Measurements from ENCODE around the gene AAGAB. TPM values are rescaled to one million over a fixed set of nuclear protein-coding genes. Genes with fewer than 3 reads are reported as not detected.
"Not testable (repeated sequence)": the region's sequence is repeated elsewhere in the genome, so short reads cannot be mapped to it uniquely, and the experiment has no call there.

AAGAB gene
- total and polyA plus RNA-seq, 9 donors: 7.8 to 37.1 (median 22.8) TPM

- no peak for DNase-seq
- Histone ChIP-seq H3K36me3 (no peaks in the 10 kb centered on the region), H3K9me3 (no peaks in the 10 kb centered on the region), H3K4me3 (no peak overlapping the region), H3K27me3 (no peaks in the 10 kb centered on the region), H3K4me1 (ENCODE audit: insufficient read depth) (peaks cover 11% of the 10 kb centered on the region), H3K27ac (no peak overlapping the region)
- intact Hi-C loops (cut with DNase I): no loop called here
- 99 to 100% (median 100%) methylated on average over 2 of the region's 2 CpGs for WGBS, 3 donors
- TF ChIP-seq CTCF (IDR thresholded peaks at IDR 0.05) (no peak), POLR2A (IDR thresholded peaks at IDR 0.05) (no peak), EP300 (IDR thresholded peaks at IDR 0.05) (no peak)
Observed at GRCh38 chr15:67156426-67156825, 98.0 kb downstream of the AAGAB start.

- intact Hi-C loops (cut with DNase I): no loop called here
- Histone ChIP-seq H3K9me3 (no peaks in the 10 kb centered on the region), H3K27ac (no peak overlapping the region), H3K36me3 (no peaks in the 10 kb centered on the region), H3K4me3 (no peak overlapping the region), H3K27me3 (no peaks in the 10 kb centered on the region), H3K4me1 (ENCODE audit: insufficient read depth) (peaks cover 18% of the 10 kb centered on the region)
- DNase-seq: no peak
- TF ChIP-seq POLR2A (IDR thresholded peaks at IDR 0.05) (no peak), CTCF (IDR thresholded peaks at IDR 0.05) (no peak), EP300 (IDR thresholded peaks at IDR 0.05) (no peak)
Observed at GRCh38 chr15:67154249-67154648, 100.2 kb downstream of the AAGAB start.

GRCh38 chr15:67153044-67153443 is 101.4 kb downstream of the AAGAB start:
- intact Hi-C loops (cut with DNase I); H3K27me3 ChIP-seq; H3K27ac ChIP-seq; H3K4me3 ChIP-seq; H3K36me3 ChIP-seq; H3K9me3 ChIP-seq: not testable (repeated sequence)
- peak in 1 of 5 donors; percentile 2 for DNase-seq
- WGBS, 3 donors: 93 to 98% (median 93%) methylated on average over 6 of the region's 6 CpGs
- H3K4me1 ChIP-seq (ENCODE audit: insufficient read depth): peaks cover 23% of the 10 kb centered on the region

GRCh38 chr15:67152429-67152828 is 102.0 kb downstream of the AAGAB start:
- 59 to 83% (median 79%) methylated on average over 1 of the region's 1 CpG for WGBS, 3 donors
- no peak for TF ChIP-seq POLR2A (IDR thresholded peaks at IDR 0.05)
- TF ChIP-seq CTCF (IDR thresholded peaks at IDR 0.05): no peak
- no peak for TF ChIP-seq EP300 (IDR thresholded peaks at IDR 0.05)
- Histone ChIP-seq H3K4me1 (ENCODE audit: insufficient read depth) (peaks cover 23% of the 10 kb centered on the region), H3K4me3 (no peak overlapping the region), H3K9me3 (no peaks in the 10 kb centered on the region), H3K36me3 (no peaks in the 10 kb centered on the region), H3K27me3 (no peaks in the 10 kb centered on the region), H3K27ac (no peak overlapping the region)
- intact Hi-C loops (cut with DNase I): no loop called here
- no peak for DNase-seq

Other genes with a start within 250 kb of the AAGAB start
- 10 to 100 TPM; 21.6 to 78.6 (median 46.0) TPM for gene SMAD3, start 189.1 kb downstream of the AAGAB start, total RNA-seq
- 10 to 100 TPM; 18.7 to 78.6 TPM for gene SMAD3, start 189.1 kb downstream of the AAGAB start, polyA plus RNA-seq
- gene IQCH, start 125 bp upstream of the AAGAB start, total RNA-seq: 1 to 10 TPM in 3 of 7 donors, under 1 TPM in 4; 0.56 to 10.0 (median 0.95) TPM
- under 1 TPM; 0.54 to 0.78 TPM for gene IQCH, start 125 bp upstream of the AAGAB start, polyA plus RNA-seq